Cardiac fibroblast (primary cell): ENCODE results near the gene SMAD4.

ENCODE experiments used
- DNase-seq, 2 donors: peaks; one replicate each; pipeline versions ENCODE4 v3.0.0 to v3.0.0-alpha.2; 2010; ENCODE audit warnings: low read depth in 2 of 2
- H3K4me3 ChIP-seq, 2 donors: replicated peaks in 1 of 2; 1 replicate in 1 of 2; 2 replicates in 1 of 2; pipeline ENCODE4 v1.5.1; 2011; ENCODE audit warnings: low read depth in 2 of 2, low read length in 2 of 2, mild to moderate bottlenecking in 2 of 2, moderate library complexity in 1 of 2
- TF ChIP-seq, protein P1 (sequence below): IDR thresholded peaks from one replicate; pipeline ENCODE4 v1.5.1; 2011; ENCODE audit warnings: low read depth, mild to moderate bottlenecking, low read length, inconsistent platforms

Gene SMAD4

DNA sequence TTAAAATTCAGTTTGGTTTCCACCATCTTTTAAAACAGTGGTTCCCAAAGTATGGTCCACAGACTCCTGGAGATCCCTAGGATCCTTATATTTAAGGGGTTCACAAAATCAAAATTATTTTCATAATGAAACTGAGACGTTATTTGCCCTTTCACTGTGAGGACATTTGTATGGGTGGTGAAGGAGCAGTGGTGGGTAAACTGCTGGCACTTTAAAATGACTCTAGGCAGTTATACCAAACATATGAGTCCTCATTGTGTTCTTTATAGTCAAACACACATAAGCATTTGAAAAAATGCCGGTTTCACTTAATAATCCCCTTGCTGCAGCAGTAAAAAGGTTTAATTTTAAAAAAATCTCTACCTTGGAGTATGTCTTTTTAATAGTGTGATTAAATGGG, 7.2 kb downstream of the SMAD4 start:
- no peak overlapping the region for H3K4me3 ChIP-seq
- TF ChIP-seq, protein P1, sequence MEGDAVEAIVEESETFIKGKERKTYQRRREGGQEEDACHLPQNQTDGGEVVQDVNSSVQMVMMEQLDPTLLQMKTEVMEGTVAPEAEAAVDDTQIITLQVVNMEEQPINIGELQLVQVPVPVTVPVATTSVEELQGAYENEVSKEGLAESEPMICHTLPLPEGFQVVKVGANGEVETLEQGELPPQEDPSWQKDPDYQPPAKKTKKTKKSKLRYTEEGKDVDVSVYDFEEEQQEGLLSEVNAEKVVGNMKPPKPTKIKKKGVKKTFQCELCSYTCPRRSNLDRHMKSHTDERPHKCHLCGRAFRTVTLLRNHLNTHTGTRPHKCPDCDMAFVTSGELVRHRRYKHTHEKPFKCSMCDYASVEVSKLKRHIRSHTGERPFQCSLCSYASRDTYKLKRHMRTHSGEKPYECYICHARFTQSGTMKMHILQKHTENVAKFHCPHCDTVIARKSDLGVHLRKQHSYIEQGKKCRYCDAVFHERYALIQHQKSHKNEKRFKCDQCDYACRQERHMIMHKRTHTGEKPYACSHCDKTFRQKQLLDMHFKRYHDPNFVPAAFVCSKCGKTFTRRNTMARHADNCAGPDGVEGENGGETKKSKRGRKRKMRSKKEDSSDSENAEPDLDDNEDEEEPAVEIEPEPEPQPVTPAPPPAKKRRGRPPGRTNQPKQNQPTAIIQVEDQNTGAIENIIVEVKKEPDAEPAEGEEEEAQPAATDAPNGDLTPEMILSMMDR: no peak
- no peak for DNase-seq

DNA sequence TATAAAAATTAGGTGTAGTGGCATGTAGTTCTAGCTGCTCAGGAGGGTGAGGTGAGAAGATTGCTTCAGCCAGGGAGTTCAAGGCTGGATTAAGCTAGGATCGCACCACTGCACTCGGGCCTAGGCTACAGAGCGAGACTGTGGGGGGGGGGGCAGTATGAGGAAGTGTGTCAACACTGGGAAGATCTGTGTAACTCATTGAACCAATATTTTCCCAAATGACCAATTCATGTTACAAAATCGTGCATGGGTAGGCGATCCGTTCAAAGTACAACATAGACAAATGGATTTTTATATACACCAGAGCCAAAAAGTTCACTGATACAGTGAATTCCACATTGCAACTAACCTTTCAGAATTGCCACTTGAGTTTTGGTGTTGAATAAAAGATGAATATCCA, 8.1 kb downstream of the SMAD4 start:
- no peak overlapping the region for H3K4me3 ChIP-seq
- DNase-seq: peak in 1 of 2 donors; percentile 43
- TF ChIP-seq, protein P1: no peak

DNA sequence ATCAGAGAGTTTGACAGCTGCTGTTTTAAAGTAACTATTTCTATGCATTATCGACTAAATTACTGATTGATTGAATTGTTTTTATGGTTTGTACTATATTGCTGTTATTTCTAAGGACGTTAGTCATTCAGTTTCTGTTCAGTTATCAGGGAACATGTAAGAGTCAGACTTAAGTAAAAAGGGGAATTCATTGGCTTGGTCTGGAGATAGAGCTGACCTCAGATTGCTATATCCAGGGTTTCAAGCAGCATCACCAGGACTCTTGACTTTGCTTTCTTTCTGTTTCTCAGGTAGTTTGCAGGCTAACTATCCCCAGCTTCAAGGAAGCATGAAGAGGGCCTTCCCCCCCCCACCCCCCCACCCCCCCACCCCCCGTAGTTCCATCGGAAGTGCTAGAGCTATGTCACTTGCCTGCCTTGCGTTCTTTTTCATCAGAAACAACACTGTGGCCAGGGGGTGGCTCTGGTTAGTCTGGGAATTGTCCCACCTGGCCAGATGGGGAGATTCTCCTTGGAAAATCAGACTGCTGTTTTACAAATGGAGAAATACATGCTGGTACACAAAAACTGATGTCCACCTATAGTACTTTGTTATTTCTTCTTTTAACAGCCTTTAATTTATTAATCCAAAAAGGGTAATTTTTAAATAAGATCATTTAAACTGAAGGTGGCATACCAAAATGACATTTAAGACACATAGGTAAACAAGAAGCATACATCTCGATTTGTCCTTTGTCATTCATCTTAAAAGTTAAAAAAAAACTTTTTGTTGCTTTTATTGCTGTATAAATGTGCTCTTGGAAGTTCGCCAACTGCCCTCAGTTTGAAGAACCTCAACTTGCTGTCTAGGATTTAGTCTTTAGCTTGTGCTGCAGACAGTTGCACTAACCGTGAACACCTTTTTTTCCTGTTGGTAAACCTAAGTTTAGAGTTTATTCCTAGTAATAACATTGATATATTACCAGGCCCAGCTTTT, 9.4 kb downstream of the SMAD4 start:
- TF ChIP-seq, protein P1: no peak
- DNase-seq: peak; percentile 35 to 57
- H3K4me3 ChIP-seq: no peak overlapping the region

DNA sequence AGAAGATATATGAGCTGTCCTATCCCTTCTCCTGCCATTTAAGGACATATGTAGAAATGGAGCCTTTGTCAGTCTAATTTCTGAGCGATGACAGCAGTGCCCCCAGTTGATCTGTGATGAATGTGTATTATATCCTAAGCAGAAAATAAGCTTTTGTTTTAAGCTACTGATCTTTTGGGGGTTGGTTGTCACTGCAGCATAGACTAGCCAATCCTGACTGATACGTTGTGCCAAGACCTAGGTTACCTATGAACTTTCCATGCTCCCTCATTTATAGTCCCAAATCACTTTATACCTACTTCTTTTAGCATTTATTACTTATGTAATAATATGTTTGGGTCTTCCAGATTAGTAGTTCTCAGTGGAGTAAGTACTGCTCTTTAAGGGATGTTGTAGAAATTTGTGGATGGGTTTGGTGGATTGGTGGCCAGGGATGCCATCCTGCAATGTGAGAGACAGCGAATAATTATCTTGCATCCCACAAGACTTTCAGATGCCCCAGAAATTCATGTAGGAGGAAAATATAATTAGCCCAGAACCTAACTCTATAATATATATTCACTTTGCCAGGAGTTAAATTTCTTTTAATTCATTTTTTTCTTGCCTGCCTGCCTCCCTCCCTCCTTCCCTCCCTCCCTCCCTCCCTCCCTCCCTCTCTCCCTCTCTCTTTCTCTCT, 11.8 kb downstream of the SMAD4 start:
- H3K4me3 ChIP-seq: no peak overlapping the region
- TF ChIP-seq, protein P1: no peak
- no peak for DNase-seq

DNA sequence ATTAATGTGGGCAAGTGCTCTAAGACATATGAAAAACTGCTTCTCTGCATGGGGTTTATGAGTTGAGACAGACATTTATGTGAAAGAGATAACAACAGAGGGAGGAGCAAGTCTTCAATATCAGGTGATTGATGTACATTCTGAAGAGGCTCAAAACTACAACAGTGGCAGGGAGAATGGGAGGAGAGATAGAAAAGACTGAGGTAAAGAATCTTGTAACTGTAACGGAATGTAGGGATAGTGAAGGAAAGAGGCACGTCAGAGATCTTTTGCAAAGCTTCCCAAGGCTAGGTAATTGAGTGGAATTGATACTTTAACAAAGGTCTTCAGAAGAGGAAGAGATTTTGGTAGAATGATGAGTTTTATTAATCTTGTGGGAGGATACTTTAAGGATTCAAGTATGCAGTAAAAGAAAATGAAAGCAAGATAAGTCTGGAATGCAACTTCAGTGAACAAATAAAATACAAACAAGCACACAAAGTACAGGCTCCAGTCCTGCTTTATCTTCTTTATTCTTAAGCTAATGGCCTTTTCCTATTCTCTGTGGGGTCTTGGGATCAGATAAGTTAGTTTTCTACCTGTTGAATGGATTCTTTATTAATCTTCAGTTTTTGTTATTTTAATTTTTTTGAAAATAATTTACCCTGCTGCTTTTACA, 15.0 kb downstream of the SMAD4 start:
- H3K4me3 ChIP-seq: peak overlapping the region in 1 of 2 donors; percentile 6
- TF ChIP-seq, protein P1: no peak
- no peak for DNase-seq

DNA sequence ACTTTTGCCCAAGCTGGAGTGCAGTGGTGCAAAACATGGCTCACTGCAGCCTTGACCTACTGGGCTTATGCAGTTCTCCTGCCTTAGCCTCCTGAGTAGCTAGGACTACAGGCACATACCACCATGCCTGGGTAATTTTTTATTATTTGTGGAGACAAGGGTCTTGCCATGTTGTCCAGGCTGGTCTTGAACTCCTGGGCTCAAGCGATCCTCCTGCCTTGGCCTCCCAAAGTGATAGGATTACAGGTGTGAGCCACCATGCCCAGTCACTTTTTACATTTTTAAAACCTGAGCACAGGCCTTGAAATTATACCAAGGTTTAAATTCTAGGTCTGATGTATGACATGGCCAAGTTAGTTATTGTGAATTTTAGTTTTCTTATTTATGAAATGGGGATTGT, 18.2 kb downstream of the SMAD4 start:
- no peak for DNase-seq
- TF ChIP-seq, protein P1: no peak
- H3K4me3 ChIP-seq: no peak overlapping the region
